ENCODE results near the gene CDO1. TPM values are rescaled to one million over a fixed set of nuclear protein-coding genes. Genes with fewer than 3 reads are reported as not detected.

The CDO1 gene
- total and polyA plus RNA-seq, 2 of the 8 experiments (the other 6 are each of a cell fraction or from before 2014, with no cell fraction given): 26.1 to 29.5 TPM

- no peak overlapping the region for H3K4me2 ChIP-seq (ENCODE audit: insufficient read depth in 1 of 2, low read depth in 2 of 2, low read length in 2 of 2)
- H3K79me2 ChIP-seq (ENCODE audit: control insufficient read depth in 1 of 2, insufficient read depth in 2 of 2, low read length in 2 of 2): no peaks in the 10 kb centered on the region
- no peak overlapping the region for H2BK120ac ChIP-seq (replicated peaks; ENCODE audit: low read depth, low read length)
- H3K4me1 ChIP-seq (replicated peaks in 1 of 4; ENCODE audit: control insufficient read depth in 3 of 4, insufficient read depth in 4 of 4, low read length in 3 of 4): no peaks in the 10 kb centered on the region; a peak in 2 of 7 replicates
- no peak overlapping the region for H3K27ac ChIP-seq (ENCODE audit: low read depth, low read length)
- no peaks in the 10 kb centered on the region for H3K9me3 ChIP-seq (ENCODE audit: insufficient read depth in 2 of 2, low read depth in 1 of 2, low read length in 1 of 2)
- no peak overlapping the region for H3K9ac ChIP-seq (replicated peaks in 1 of 4; ENCODE audit: extremely low read depth in 1 of 4, low read depth in 3 of 4, low read length in 3 of 4)
- H3K14ac ChIP-seq (ENCODE audit: insufficient read length): no peak overlapping the region
- H3K4me3 ChIP-seq (ENCODE audit: extremely low read depth in 1 of 4, insufficient read depth in 2 of 4, low read depth in 3 of 4, low read length in 4 of 4): no peak overlapping the region
- no peak overlapping the region for H3K56ac ChIP-seq (replicated peaks; ENCODE audit: insufficient read length, low read depth, low read length)
- no peaks in the 10 kb centered on the region for H3K27me3 ChIP-seq (replicated peaks in 1 of 4; ENCODE audit: control insufficient read depth in 3 of 4, extremely low read depth in 1 of 4, insufficient read depth in 3 of 4, low read length in 3 of 4)
- H2AK5ac ChIP-seq (ENCODE audit: low read depth, low read length): no peak overlapping the region
- no peak overlapping the region for H2BK20ac ChIP-seq (ENCODE audit: low read length)
- H2AFZ ChIP-seq (ENCODE audit: low read length): no peak overlapping the region
- no peak overlapping the region for H4K8ac ChIP-seq (ENCODE audit: extremely low read depth, insufficient read depth, low read length)
- H2BK5ac ChIP-seq (ENCODE audit: low read depth, low read length): no peak overlapping the region
- ChIA-PET CTCF (ENCODE audit: partially characterized antibody) (interaction anchor here (1.9 kb wide), 1 partner anchor 11 kb away, joined by 4 read pairs; no protein-coding TSS in a partner anchor), POLR2A (ENCODE audit: partially characterized antibody) (no interaction called here)
- FAIRE-seq (no peak), DNase-seq (ENCODE audit: low read depth in 1 of 2, low spot score in 2 of 2) (no peak)
- H4K91ac ChIP-seq (replicated peaks; ENCODE audit: insufficient read length, low read length): no peak overlapping the region
- no peak for TF ChIP-seq EGR1 (IDR thresholded peaks at IDR 0.05; ENCODE audit: borderline replicate concordance, low read depth, low read length)
- TF ChIP-seq BRCA1 (IDR thresholded peaks at IDR 0.05; ENCODE audit: low read depth, low read length): no peak
- no peak for TF ChIP-seq POLR2AphosphoS5 (IDR thresholded peaks at IDR 0.05; ENCODE audit: low read depth, low read length)
- TF ChIP-seq SP2 (IDR thresholded peaks at IDR 0.05; ENCODE audit: low read length): no peak
- no peak for TF ChIP-seq NANOG (IDR thresholded peaks at IDR 0.05; ENCODE audit: insufficient read depth, low read depth, low read length, poor library complexity, severe bottlenecking)
- TF ChIP-seq KDM5A (IDR thresholded peaks at IDR 0.05; ENCODE audit: low read length): no peak
- no peak for TF ChIP-seq SP1 (IDR thresholded peaks at IDR 0.05; ENCODE audit: low read depth, low read length)
- TF ChIP-seq GTF2F1 (IDR thresholded peaks at IDR 0.05; ENCODE audit: borderline replicate concordance, low read depth, low read length): no peak
- no peaks in the 10 kb centered on the region for H4K20me1 ChIP-seq (replicated peaks in 1 of 2; ENCODE audit: control insufficient read depth in 1 of 2, insufficient read depth in 2 of 2, low read length in 2 of 2)
- H3K4ac ChIP-seq (replicated peaks; ENCODE audit: insufficient read length, low read depth, low read length): no peak overlapping the region
- H3K18ac ChIP-seq (ENCODE audit: extremely low read depth, low read length): no peak overlapping the region
- H4K5ac ChIP-seq (ENCODE audit: insufficient read length, low read depth, low read length): no peak overlapping the region
- H3K23ac ChIP-seq (ENCODE audit: insufficient read length): no peak overlapping the region
- 96% methylated on average over 1 of the region's 1 CpG; no CpG with 5 or more reads in 1 of the 2 experiments for WGBS, 2 experiments (ENCODE audit: extremely low coverage in 1 of 2, insufficient coverage in 1 of 2, insufficient read length in 1 of 2, insufficient replicate concordance in 2 of 2, low coverage in 1 of 2, low lambda C conversion rate in 2 of 2, missing lambda C conversion rate in 1 of 2)
- no peak overlapping the region for H2BK12ac ChIP-seq (ENCODE audit: low read depth, low read length)
- no peaks in the 10 kb centered on the region for H3K23me2 ChIP-seq (ENCODE audit: low read depth, low read length)
- peaks cover 0 to 16% (median 0%) of the 10 kb centered on the region in 4 experiments; a peak in 3 of 8 replicates for H3K36me3 ChIP-seq (ENCODE audit: control insufficient read depth in 2 of 4, insufficient read depth in 4 of 4, low read length in 3 of 4)
- no peak overlapping the region for H2BK15ac ChIP-seq (ENCODE audit: low read length)
- H3K79me1 ChIP-seq (ENCODE audit: low read depth, low read length): no peaks in the 10 kb centered on the region
Observed at GRCh38 chr5:115801984-115802383, 14.5 kb downstream of the CDO1 start.
